Measurements from ENCODE around the gene UNC45B.
"Not testable (repeated sequence)": the region's sequence is repeated elsewhere in the genome, so short reads cannot be mapped to it uniquely, and the experiment has no call there.

The UNC45B gene

GRCh38 chr17:35147375-35147905 lies at the start of gene UNC45B:
UNC45B (plus strand) TSS chr17:35147817; CDS start chr17:35148264, 447 bp downstream.
- no peak for DNase-seq (ENCODE audit: low read depth)

GRCh38 chr17:35099908-35100307 lies 47.7 kb upstream of the UNC45B start:
- DNase-seq (ENCODE audit: low read depth) = no peak

GRCh38 chr17:35101036-35101435 lies 46.6 kb upstream of the UNC45B start:
- DNase-seq (ENCODE audit: low read depth) = no peak

GRCh38 chr17:35101725-35102124 lies 45.9 kb upstream of the UNC45B start:
- no peak for DNase-seq (ENCODE audit: low read depth)

- DNase-seq (ENCODE audit: low read depth) = no peak
Measured at GRCh38 chr17:35103271-35103670, 44.3 kb upstream of the UNC45B start.

GRCh38 chr17:35104844-35105450 lies 42.7 kb upstream of the UNC45B start:
- no peak for DNase-seq (ENCODE audit: low read depth)

- not testable (repeated sequence) for DNase-seq (ENCODE audit: low read depth)
Measured at GRCh38 chr17:35110791-35111190, 36.8 kb upstream of the UNC45B start.

- DNase-seq (ENCODE audit: low read depth) = no peak
Measured at GRCh38 chr17:35116845-35117244, 30.8 kb upstream of the UNC45B start.

GRCh38 chr17:35117984-35118383 lies 29.6 kb upstream of the UNC45B start:
- no peak for DNase-seq (ENCODE audit: low read depth)

GRCh38 chr17:35119370-35120165 lies 28.0 kb upstream of the UNC45B start, which contains the start of gene RAD51D:
RAD51D (minus strand) TSS chr17:35119860; CDS start chr17:35119613, 247 bp downstream.
- DNase-seq (ENCODE audit: low read depth) = peak; percentile 61

GRCh38 chr17:35121315-35121714 lies 26.3 kb upstream of the UNC45B start, which contains the start of gene FNDC8:
FNDC8 (plus strand) TSS chr17:35121615; CDS start chr17:35121694, 79 bp downstream.
- no peak for DNase-seq (ENCODE audit: low read depth)

GRCh38 chr17:35127751-35128514 lies 19.7 kb upstream of the UNC45B start:
- DNase-seq (ENCODE audit: low read depth) = no peak

GRCh38 chr17:35129154-35129972 lies 18.3 kb upstream of the UNC45B start:
- no peak for DNase-seq (ENCODE audit: low read depth)

GRCh38 chr17:35129973-35130351 lies 17.7 kb upstream of the UNC45B start:
- DNase-seq (ENCODE audit: low read depth) = no peak

GRCh38 chr17:35130392-35130791 lies 17.2 kb upstream of the UNC45B start:
- DNase-seq (ENCODE audit: low read depth) = no peak

- DNase-seq (ENCODE audit: low read depth) = no peak
Measured at GRCh38 chr17:35132099-35132498, 15.5 kb upstream of the UNC45B start.

- no peak for DNase-seq (ENCODE audit: low read depth)
Measured at GRCh38 chr17:35132816-35133550, 14.6 kb upstream of the UNC45B start.

GRCh38 chr17:35135322-35135721 lies 12.3 kb upstream of the UNC45B start:
- DNase-seq (ENCODE audit: low read depth) = no peak

- no peak for DNase-seq (ENCODE audit: low read depth)
Measured at GRCh38 chr17:35138218-35138617, 9.4 kb upstream of the UNC45B start.

GRCh38 chr17:35141681-35142466 lies 5.7 kb upstream of the UNC45B start, which contains the start of gene NLE1:
NLE1 (minus strand) TSS chr17:35142303; CDS start chr17:35142275, 28 bp downstream.
- peak; percentile 81 for DNase-seq (ENCODE audit: low read depth)

Measured in activated gamma-delta T cell treated with anti-CD3 and anti-CD28 coated beads, Interleukin-2, amount 50 U/mL, for 16 hours (primary cell).